MG63 (cell line): ENCODE data around the gene NALF2. TPM values are rescaled to one million over a fixed set of nuclear protein-coding genes. Genes with fewer than 3 reads are reported as not detected.

Experiments used
- total RNA-seq: library from RNA; depleted of rRNA; stranded (reverse); fragments of >200 nt; shearing (Covaris generic); gene quantifications from 2 replicates; pipeline ENCODE4 v1.2.3, GENCODE V29; 2014; ENCODE audit warnings: low replicate concordance; rRNA removed

NALF2 gene
- total RNA-seq, 1 experiment from 2014 or later: not detected

Other genes starting within 250 kb of the NALF2 start
- 0.07 TPM in 1 of 2 replicates, not detected in the other for gene EDA, start 111.8 kb downstream of the NALF2 start, total RNA-seq